SW 1271 (cell line): ENCODE results near the gene ATP2B3.
A peak's percentile ranks its signal among the peaks of the same experiment; 100 is the strongest.

ENCODE experiments used
- DNase-seq, 2 experiments: peaks; one replicate each; lab custom pipeline; 2025; lab: John Stamatoyannopoulos, UW

The ATP2B3 gene

DNA sequence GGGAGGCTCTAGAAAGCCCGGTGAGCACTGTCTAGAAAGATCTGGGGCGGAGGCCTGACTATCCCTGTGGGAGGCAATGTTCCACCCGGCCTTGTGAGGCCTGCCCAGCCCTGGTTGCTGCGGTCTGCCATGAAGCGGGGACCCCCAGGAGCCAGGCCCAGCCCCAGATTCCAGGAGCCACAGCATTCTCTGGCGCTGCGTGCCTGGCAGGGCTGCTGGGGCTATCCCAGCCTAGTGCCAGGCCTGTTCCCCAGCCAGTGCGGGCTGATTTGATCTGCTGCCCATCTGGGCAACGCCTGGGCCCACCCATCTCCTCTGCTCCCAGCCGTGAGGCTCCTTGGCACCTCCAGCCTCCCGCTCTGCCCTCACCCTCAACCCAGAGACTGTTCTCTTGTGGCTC is 19.6 kb downstream of the ATP2B3 start:
- no peak for DNase-seq

GRCh38 chrX:153537526-153538295 is 20.3 kb downstream of the ATP2B3 start:
- no peak for DNase-seq

DNA sequence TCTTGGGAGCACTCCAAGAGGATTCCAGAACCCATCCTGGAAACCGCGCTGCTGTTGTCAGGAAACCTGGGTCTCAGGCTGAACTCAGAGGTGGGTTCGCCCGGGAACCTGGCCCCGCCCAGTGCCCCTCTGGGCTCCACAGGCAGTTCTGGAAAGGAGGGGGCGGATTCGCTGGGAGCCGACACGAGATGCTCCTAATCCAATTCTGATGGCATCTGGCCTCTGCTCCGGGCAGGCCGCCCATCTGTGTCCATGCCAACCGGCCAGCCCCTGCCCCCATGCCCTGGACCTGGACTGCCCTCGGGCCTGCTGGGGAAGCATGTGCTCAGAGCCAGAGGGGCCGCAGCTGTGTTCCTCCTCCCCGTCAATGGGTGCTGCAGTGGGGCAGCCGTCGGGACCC is 21.0 kb downstream of the ATP2B3 start:
- no peak for DNase-seq

DNA sequence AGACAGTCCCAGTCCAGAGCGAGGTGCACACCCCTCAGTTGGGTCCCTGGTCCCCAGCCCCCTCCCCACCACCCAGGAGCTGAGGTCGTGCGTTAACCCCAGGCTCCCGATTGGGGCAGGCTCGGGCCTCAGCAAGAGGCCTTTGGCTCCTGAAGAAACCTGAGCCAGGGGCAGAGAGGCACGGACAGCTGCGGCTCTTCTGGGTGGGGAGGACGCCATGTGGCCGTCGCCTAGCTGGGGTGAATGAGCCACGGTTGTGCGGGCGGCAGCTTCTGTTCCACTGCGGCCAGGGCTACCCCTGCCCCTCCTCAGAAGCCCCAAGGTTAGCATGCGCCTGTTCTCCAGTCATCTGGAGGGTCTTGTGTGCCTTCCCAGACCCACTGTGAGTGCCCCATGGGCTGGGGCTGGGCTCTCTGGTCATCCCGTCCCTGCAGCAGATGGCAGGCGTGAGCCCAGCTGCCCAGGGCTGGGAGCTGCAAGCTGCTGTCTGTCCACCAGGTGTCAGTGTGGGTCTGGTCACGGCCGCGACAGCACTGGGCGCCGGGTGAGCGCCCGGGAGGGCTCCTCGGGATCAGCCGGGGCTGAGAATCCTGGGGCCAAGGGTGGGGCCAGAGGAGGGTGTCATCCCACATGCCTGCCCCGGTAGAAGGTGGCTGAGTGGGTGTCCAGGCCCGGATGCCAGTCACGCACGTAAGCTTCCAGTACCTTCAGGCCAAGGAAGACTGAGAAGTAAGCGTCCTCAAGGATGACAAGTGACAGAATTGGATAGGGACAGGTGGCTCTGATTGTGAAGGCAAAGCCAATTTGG is 21.9 kb downstream of the ATP2B3 start:
- peak in 1 of 2 experiments; percentile 12 for DNase-seq

- no peak for DNase-seq
These were observed 22.5 kb downstream of the ATP2B3 start for GRCh38 chrX:153539979-153540358.

DNA sequence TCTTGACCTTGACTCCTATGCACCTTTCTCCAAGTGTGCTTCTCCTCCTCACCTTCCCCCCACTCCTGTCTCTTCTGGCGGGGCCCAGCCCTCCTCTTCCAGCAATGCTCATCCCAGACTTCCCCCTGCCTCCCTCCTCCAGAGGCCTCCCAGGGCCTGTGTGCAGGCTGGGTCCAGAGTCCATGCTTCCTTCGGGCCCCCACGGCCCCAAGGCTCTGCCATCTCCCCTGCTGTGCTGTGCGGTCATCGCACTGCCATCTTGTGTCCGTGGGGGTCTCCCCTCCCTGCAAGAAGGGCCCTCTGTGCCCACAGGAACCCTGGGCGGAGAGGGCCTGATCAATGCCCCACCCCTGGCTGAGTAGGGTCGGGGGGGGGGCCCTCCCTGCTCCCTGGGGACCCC is 27.3 kb downstream of the ATP2B3 start:
- no peak for DNase-seq

DNA sequence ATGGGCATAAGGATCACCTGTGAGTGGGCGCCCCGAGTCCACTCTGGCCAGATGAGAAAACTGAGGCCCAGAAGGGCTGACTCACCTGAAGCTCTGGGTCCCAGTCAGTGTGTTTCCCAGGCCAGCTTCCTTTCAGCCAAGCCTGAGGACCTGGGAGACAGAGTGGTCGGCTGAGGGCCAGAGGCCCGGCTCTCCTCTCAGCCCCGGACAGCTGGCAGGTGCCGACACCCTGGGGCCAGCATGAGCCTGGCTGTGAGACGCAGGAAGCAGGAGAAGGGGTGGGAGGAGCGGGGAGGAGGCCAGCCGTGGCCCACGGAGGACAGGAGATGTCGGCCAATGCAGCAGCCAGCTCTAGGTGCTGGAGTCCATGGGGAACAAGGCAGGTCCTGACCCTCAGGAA is 28.9 kb downstream of the ATP2B3 start:
- no peak for DNase-seq

- DNase-seq = no peak
These were observed 29.8 kb downstream of the ATP2B3 start for GRCh38 chrX:153547195-153547594.

DNA sequence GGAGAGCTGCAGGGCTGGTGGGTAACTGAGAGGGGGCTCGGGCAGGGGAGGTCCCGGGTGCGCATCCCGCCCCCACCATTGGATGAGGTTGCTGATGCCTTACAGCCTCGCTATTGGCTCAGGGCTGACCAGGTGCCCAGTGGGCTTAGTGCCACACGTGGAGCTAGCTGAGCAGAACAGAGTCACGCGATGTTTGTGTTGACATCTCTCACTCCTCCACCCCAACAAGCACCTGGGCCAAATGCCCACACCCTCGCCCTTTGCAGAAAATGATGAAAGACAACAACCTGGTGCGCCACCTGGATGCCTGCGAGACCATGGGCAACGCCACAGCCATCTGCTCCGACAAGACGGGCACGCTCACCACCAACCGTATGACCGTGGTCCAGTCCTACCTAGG is 31.8 kb downstream of the ATP2B3 start:
- no peak for DNase-seq

GRCh38 chrX:153549807-153550206 is 32.4 kb downstream of the ATP2B3 start:
- no peak for DNase-seq

DNA sequence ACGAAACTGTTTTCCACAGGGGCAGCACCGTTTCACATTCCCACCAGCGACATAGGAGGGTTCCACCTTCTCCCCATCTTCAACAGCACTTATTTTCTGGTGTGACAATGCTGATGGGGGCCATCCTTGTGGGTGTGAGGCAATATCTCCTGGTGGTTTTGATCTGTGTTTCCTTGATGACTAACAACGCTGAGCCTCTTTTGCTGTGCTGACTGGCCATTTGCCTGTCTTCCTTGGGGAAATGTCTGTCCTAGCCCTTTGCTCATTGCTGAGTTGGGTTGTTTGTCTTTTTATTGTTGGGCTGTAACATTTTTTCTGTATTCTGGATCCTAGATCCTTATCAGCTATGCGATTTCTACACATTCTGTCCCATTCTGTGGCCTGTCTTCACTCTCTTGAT is 33.7 kb downstream of the ATP2B3 start:
- no peak for DNase-seq

- DNase-seq = peak in 1 of 2 experiments; percentile 34
These were observed 37.2 kb downstream of the ATP2B3 start for GRCh38 chrX:153554519-153555167.

DNA sequence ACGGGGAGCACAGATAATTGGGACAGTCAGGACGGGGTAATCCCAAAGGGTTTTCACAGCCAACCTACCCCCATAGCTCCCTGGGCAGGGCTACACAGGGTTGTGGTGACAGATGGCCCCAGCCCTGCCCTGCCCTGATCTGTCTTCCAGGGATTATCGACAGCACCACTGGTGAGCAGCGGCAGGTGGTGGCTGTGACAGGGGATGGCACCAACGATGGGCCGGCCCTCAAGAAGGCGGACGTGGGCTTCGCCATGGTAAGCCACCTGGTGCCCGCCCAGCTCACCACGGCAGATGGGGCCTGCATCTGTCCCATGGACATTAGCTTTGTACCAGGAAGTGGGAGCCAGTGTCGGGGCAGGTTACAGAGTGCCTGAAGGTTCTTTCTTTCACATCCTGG is 39.3 kb downstream of the ATP2B3 start:
- DNase-seq = no peak

- no peak for DNase-seq
These were observed 40.3 kb downstream of the ATP2B3 start for GRCh38 chrX:153557618-153558355.

GRCh38 chrX:153560000-153560399 is 42.6 kb downstream of the ATP2B3 start:
- DNase-seq = no peak

- DNase-seq = no peak
These were observed 43.0 kb downstream of the ATP2B3 start for GRCh38 chrX:153560466-153560865.

DNA sequence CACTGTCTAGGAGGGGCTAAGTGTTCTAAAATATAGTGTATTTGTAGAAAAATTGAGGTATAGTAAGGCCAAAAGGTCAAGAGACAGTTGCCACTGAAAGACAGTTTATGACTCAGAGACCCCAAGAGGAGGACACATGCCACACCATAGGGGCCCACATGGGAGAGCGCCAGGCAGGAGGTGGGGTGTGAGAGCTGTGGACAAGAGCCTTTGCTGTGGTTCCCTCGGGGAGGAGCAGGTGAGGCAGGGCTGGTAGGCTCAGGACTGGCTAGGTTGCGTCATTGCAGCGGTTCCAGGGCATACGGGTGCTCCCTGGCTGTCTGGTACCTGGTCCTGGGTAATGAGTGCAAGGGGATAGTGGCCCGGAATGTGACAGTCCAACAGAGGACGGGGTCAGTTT is 43.9 kb downstream of the ATP2B3 start:
- DNase-seq = no peak

- DNase-seq = no peak
These were observed 45.1 kb downstream of the ATP2B3 start for GRCh38 chrX:153562546-153562945.

GRCh38 chrX:153564047-153564606 is 46.7 kb downstream of the ATP2B3 start:
- no peak for DNase-seq

- DNase-seq = no peak
These were observed 48.6 kb downstream of the ATP2B3 start for GRCh38 chrX:153565996-153566580.

DNA sequence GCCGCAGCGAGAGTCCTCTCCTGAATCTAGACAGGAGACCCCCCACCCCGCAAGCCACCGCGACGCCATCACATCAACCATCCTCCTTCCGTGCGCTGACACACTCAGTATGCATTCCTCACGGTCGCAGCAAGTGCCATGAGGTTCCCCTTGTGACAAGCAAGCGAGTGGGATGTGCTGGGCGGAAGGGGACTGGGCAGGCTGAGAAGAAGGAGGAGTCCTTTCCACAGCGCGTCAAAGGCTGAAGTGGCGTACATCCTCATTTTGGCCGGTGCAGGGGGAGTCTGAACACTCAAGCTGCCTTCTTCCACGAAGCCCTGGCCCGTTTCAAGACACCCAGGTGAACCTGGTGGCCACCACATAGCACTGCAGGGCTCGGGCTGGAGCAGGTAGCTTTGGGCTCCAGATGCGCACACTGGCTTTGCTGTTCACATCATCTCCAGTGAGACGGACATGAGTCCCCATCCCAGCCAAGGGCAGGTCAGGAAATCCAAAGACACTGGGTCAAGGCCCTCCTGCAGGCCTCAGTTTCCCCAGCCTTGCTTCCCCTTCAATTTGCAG is 51.1 kb downstream of the ATP2B3 start:
- DNase-seq = no peak
